CD14-positive monocyte (primary cell): ENCODE measurements around the gene DLGAP1. TPM values are rescaled to one million over a fixed set of nuclear protein-coding genes. Genes with fewer than 3 reads are reported as not detected.

ENCODE experiments used
- DNase-seq, 3 donors: peaks; one replicate each; pipeline ENCODE4 v3.0.0-alpha.2; 2011 to 2022
- H2AFZ ChIP-seq: 2 replicates; pipeline ENCODE4 v1.6.0; 2012; ENCODE audit warnings: mild to moderate bottlenecking, low read depth, low read length, inconsistent platforms; ENCODE audit not compliant: insufficient read depth, poor library complexity, severe bottlenecking
- H3K27ac ChIP-seq, 2 donors: 1 replicate in 1 of 2; 2 replicates in 1 of 2; pipeline ENCODE4 v1.5.1; 2012 to 2013; ENCODE audit warnings: low read length in 2 of 2, control low read depth in 1 of 2, inconsistent platforms in 1 of 2, low read depth in 1 of 2, mild to moderate bottlenecking in 1 of 2
- H3K27me3 ChIP-seq, 2 donors: one replicate each; pipeline versions ENCODE4 v1.6.0 to v1.6.1; 2011 to 2013; ENCODE audit warnings: low read length in 2 of 2; ENCODE audit not compliant: control insufficient read depth in 2 of 2, insufficient read depth in 2 of 2
- H3K36me3 ChIP-seq, 2 donors: replicated peaks in 1 of 2; 1 replicate in 1 of 2; 2 replicates in 1 of 2; pipeline versions ENCODE4 v1.5.1 to v1.6.1; 2012 to 2013; ENCODE audit warnings: low read length in 2 of 2, control low read depth in 1 of 2, inconsistent platforms in 1 of 2, mild to moderate bottlenecking in 1 of 2; ENCODE audit not compliant: insufficient read depth in 2 of 2, control insufficient read depth in 1 of 2
- H3K4me1 ChIP-seq, 2 donors: 1 replicate in 1 of 2; 2 replicates in 1 of 2; pipeline versions ENCODE4 v1.5.1 to v1.6.1; 2012 to 2013; ENCODE audit warnings: low read length in 2 of 2, control low read depth in 1 of 2, inconsistent platforms in 1 of 2, mild to moderate bottlenecking in 1 of 2, moderate library complexity in 1 of 2; ENCODE audit not compliant: insufficient read depth in 2 of 2, control insufficient read depth in 1 of 2
- H3K4me2 ChIP-seq: replicated peaks from 2 replicates; pipeline ENCODE3; 2012; ENCODE audit warnings: low read length, moderate library complexity, mild to moderate bottlenecking; ENCODE audit not compliant: poor library complexity, severe bottlenecking; ENCODE audit errors: extremely low read depth
- H3K4me3 ChIP-seq, 3 experiments: fragments of 200-600 bp in 1 of 3; sonication (generic) in 1 of 3; replicated peaks in 1 of 3; 1 replicate in 2 of 3; 2 replicates in 1 of 3; pipeline ENCODE4 v1.5.1; 2011 to 2013; ENCODE audit warnings: low read length in 3 of 3, mild to moderate bottlenecking in 3 of 3, control low read depth in 2 of 3, low read depth in 2 of 3, inconsistent platforms in 1 of 3, moderate library complexity in 1 of 3
- H3K79me2 ChIP-seq: 2 replicates; pipeline ENCODE4 v1.6.0; 2012; ENCODE audit warnings: mild to moderate bottlenecking, control low read depth, inconsistent platforms, low read length, moderate library complexity; ENCODE audit not compliant: insufficient read depth
- H3K9ac ChIP-seq: 2 replicates; pipeline ENCODE4 v1.6.0; 2017; ENCODE audit warnings: low read length, mild to moderate bottlenecking; ENCODE audit not compliant: insufficient read depth, poor library complexity, severe bottlenecking
- H3K9me3 ChIP-seq, 2 donors: replicated peaks in 1 of 2; 1 replicate in 1 of 2; 2 replicates in 1 of 2; pipeline versions ENCODE4 v1.5.1 to v1.6.1; 2012 to 2013; ENCODE audit warnings: low read length in 2 of 2, control low read depth in 1 of 2; ENCODE audit not compliant: control insufficient read depth in 1 of 2, insufficient read depth in 1 of 2
- H4K20me1 ChIP-seq: 2 replicates; pipeline ENCODE4 v1.6.0; 2012; ENCODE audit warnings: mild to moderate bottlenecking, low read length, control low read depth, moderate library complexity; ENCODE audit not compliant: insufficient read depth
- H3K27ac Mint-ChIP-seq, 7 donors: one replicate each; pipeline ENCODE4 v1.8.0; 2020; ENCODE audit warnings: mild to moderate bottlenecking in 7 of 7, mixed read lengths in 7 of 7, moderate library complexity in 6 of 7, inconsistent platforms in 2 of 7
- H3K27me3 Mint-ChIP-seq, 3 donors: one replicate each; pipeline ENCODE4 v1.8.0; 2021 to 2022; ENCODE audit warnings: low read depth in 3 of 3, mild to moderate bottlenecking in 3 of 3, mixed read lengths in 3 of 3, moderate library complexity in 3 of 3, inconsistent platforms in 1 of 3
- H3K36me3 Mint-ChIP-seq, 2 donors: one replicate each; pipeline ENCODE4 v1.8.0; 2020; ENCODE audit warnings: mixed read lengths in 2 of 2, inconsistent platforms in 1 of 2, mild to moderate bottlenecking in 1 of 2
- H3K4me1 Mint-ChIP-seq: one replicate; pipeline ENCODE4 v1.8.0; 2020; ENCODE audit warnings: mild to moderate bottlenecking, mixed read lengths
- H3K4me3 Mint-ChIP-seq, 2 donors: one replicate each; pipeline ENCODE4 v1.8.0; 2020; ENCODE audit warnings: mild to moderate bottlenecking in 2 of 2, mixed read lengths in 2 of 2, moderate library complexity in 1 of 2
- H3K9me3 Mint-ChIP-seq, 7 donors: one replicate each; pipeline ENCODE4 v1.8.0; 2020 to 2022; ENCODE audit warnings: mixed read lengths in 7 of 7, mild to moderate bottlenecking in 6 of 7, moderate library complexity in 6 of 7, inconsistent platforms in 2 of 7
- WGBS: methylation state at CpG from one replicate; pipeline ENCODE4 v1.1.5; 2013; ENCODE audit warnings: missing lambda C conversion rate; ENCODE audit not compliant: insufficient coverage; 5-methylcytosine and 5-hydroxymethylcytosine counted together
- intact Hi-C, 2 donors: fragments of 100-400 bp; cut with micrococcal nuclease; formaldehyde crosslinking; loops; one replicate each; pipeline versions ENCODE4 v1.15.0 to v1.15.1; 2023
- polyA plus RNA-seq, 3 donors: library from polyadenylated mRNA; depleted of rRNA in 1 of 3; unstranded in 2 of 3; stranded (reverse) in 1 of 3; fragments of 300-500 nt in 2 of 3; fragments of >200 nt in 1 of 3; fragmentation: Illumina TruSeq in 2 of 3; gene quantifications; 1 replicate in 2 of 3; 2 replicates in 1 of 3; pipeline ENCODE4 v1.2.3, GENCODE V29; 2012 to 2021
- TF ChIP-seq, protein P1 (sequence below): fragments of 200-600 bp; IDR thresholded peaks from one replicate; pipeline ENCODE4 v1.8.0; 2022; ENCODE audit warnings: antibody characterized with exemption, mild to moderate bottlenecking

The DLGAP1 gene
- polyA plus RNA-seq, 3 donors: 0.09 to 0.42 TPM; not detected in 1

DNA sequence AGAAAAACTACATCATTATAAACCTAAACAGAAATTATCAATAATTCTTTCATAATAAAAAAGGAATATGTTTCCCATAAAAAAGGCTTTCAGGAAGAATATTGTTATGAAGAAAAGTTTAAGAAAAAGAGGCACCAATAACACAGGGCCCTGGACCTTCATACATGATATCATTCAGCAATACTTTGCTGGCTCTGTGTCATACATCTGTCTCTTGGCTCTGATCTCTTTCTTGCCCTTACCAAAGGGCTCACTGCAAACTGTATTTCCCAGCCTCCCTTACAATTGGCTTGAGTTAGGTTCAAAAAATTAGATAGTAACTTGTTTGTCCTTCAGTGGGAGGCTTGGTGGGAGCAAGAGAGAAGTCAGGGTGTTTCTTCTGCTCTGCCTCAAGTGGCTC lies 506.1 kb downstream of the DLGAP1 start:
- H3K27me3 Mint-ChIP-seq: no peaks in the 10 kb centered on the region
- no peak overlapping the region for H3K4me3 Mint-ChIP-seq
- TF ChIP-seq, protein P1, sequence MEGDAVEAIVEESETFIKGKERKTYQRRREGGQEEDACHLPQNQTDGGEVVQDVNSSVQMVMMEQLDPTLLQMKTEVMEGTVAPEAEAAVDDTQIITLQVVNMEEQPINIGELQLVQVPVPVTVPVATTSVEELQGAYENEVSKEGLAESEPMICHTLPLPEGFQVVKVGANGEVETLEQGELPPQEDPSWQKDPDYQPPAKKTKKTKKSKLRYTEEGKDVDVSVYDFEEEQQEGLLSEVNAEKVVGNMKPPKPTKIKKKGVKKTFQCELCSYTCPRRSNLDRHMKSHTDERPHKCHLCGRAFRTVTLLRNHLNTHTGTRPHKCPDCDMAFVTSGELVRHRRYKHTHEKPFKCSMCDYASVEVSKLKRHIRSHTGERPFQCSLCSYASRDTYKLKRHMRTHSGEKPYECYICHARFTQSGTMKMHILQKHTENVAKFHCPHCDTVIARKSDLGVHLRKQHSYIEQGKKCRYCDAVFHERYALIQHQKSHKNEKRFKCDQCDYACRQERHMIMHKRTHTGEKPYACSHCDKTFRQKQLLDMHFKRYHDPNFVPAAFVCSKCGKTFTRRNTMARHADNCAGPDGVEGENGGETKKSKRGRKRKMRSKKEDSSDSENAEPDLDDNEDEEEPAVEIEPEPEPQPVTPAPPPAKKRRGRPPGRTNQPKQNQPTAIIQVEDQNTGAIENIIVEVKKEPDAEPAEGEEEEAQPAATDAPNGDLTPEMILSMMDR: no peak
- H3K9me3 Mint-ChIP-seq: peaks cover 0 to 2% (median 0%) of the 10 kb centered on the region in 7 donors
- no peaks in the 10 kb centered on the region for H3K36me3 Mint-ChIP-seq
- Histone ChIP-seq H3K9ac (no peak overlapping the region), H3K4me1 (no peaks in the 10 kb centered on the region), H3K4me2 (no peak overlapping the region), H4K20me1 (no peaks in the 10 kb centered on the region), H3K27me3 (no peaks in the 10 kb centered on the region), H3K36me3 (no peaks in the 10 kb centered on the region), H3K79me2 (no peaks in the 10 kb centered on the region), H3K9me3 (no peaks in the 10 kb centered on the region), H3K27ac (no peak overlapping the region), H2AFZ (no peak overlapping the region), H3K4me3 (no peak overlapping the region)
- no peak for DNase-seq
- no peaks in the 10 kb centered on the region for H3K4me1 Mint-ChIP-seq
- no peak overlapping the region for H3K27ac Mint-ChIP-seq
- intact Hi-C loops: no loop called here

DNA sequence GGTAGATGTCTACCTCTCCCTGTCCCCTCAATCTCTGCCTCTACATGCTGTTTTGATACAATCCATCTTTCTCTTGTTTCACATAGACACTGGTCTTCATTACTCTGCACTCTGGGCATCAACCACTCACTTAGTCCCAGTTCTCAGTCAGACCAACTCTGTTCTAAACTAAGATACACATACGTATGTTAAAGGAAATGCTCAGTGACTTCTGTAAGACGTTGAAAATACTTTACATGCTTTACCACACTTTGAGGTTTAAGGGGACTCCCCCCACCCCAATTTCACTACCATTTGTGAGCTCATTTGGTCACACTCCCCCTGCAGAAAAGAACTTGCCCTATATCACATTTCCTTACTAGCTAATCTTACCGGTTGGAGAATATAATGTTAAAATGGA lies 507.7 kb downstream of the DLGAP1 start:
- H4K20me1 ChIP-seq: no peaks in the 10 kb centered on the region
- H3K79me2 ChIP-seq: no peaks in the 10 kb centered on the region
- Mint-ChIP-seq H3K27ac (no peak overlapping the region), H3K27me3 (no peaks in the 10 kb centered on the region), H3K4me3 (no peak overlapping the region), H3K4me1 (no peaks in the 10 kb centered on the region), H3K36me3 (no peaks in the 10 kb centered on the region), H3K9me3 (peaks cover 0 to 2% (median 0%) of the 10 kb centered on the region in 7 donors)
- no peak overlapping the region for H3K27ac ChIP-seq
- no peaks in the 10 kb centered on the region for H3K4me1 ChIP-seq
- no peaks in the 10 kb centered on the region for H3K27me3 ChIP-seq
- no peaks in the 10 kb centered on the region for H3K36me3 ChIP-seq
- DNase-seq: no peak
- no peak overlapping the region for H3K4me3 ChIP-seq
- no peak overlapping the region for H3K9ac ChIP-seq
- H3K9me3 ChIP-seq: no peaks in the 10 kb centered on the region
- no peak overlapping the region for H3K4me2 ChIP-seq
- intact Hi-C loops: no loop called here
- WGBS: 100% methylated on average over 1 of the region's 3 CpGs
- TF ChIP-seq, protein P1: no peak
- no peak overlapping the region for H2AFZ ChIP-seq
